Stimulated activated CD8-positive, alpha-beta memory T cell treated with anti-CD3 and anti-CD28 coated beads, Interleukin-15, amount 100 ng/mL, for 1 hour (primary cell): ENCODE results near the gene MICAL3.
"Not testable (repeated sequence)": the region's sequence is repeated elsewhere in the genome, so short reads cannot be mapped to it uniquely, and the experiment has no call there.

Source experiments
- DNase-seq: peaks from one replicate; pipeline ENCODE4 v3.0.0-alpha.2; 2020; ENCODE audit warnings: low read depth

MICAL3 gene

DNA sequence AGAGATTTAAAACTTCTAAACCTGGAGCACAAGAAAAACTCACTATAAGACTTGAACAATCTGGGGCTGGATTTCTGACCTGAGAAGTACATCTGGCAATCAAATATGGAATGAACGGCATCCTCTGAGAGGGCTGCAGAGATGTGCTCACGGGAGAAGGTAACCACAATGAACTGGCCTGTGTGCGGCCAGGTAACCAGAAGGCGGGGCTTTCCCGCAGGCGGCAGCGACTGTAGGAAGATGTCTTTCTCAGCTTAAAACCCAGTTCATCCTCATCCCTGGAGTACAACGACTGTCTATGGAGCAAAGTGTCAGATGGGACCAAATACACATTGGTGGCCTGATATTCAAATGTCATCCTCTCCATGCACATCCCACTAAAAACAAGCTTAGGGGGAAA lies 24.5 kb downstream of the MICAL3 start:
- DNase-seq = no peak

DNA sequence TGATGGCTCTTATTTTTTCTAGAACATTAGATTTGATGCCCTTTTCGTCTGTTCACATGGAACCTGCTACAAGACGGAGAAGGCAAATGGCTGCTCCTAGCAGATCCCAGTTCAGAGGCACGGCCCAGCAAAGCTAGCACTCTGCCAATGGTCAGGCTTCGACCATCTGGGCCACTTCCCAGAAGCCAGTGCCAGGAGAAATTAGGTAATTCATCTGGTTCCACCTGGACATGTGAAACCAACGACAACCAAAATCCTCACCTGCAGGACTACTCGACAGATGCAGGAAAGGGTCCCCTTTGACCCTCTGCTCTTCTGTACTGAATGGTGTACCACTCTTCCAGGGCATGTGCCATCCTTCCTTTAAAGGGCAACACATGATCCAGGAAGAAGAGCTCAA lies 25.4 kb downstream of the MICAL3 start:
- no peak for DNase-seq

DNA sequence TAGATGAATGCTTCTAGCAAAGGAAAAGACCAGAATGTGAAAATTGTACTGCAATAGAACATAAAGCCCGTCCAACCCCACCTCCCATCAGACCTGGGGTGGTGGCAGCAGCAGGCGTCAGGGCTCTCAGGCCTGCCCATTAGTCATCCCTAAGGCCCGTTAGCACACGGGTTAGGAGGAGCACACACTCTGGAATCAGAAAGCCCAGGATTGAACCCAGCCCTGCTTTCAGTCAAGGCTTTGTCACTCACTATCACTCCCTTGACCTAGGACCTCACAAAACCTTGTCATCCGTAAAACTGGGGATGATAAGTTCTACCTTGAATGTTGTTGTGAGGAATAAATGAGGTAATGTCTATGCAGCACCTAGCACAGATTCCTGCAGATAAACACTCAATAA lies 26.9 kb downstream of the MICAL3 start:
- DNase-seq = no peak

DNA sequence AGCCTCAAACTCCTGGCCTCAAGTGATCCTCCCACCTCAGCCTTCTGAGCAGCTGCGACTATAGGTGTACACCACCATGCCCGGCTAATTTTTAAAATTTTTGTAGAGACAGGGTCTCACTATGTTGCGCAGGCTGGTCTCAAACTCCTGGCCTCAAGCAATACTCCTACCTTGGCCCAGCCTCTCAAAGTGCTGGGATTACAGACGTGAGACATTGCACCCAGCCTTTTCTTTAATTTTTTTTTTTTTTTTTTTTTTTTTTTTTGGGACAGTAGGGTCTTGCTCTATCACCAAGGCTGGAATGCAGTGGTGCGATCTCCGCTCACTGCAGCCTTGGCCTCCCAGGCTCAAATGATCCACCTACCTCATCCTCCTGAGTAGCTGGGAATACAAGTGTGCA lies 29.1 kb downstream of the MICAL3 start:
- DNase-seq = not testable (repeated sequence)

DNA sequence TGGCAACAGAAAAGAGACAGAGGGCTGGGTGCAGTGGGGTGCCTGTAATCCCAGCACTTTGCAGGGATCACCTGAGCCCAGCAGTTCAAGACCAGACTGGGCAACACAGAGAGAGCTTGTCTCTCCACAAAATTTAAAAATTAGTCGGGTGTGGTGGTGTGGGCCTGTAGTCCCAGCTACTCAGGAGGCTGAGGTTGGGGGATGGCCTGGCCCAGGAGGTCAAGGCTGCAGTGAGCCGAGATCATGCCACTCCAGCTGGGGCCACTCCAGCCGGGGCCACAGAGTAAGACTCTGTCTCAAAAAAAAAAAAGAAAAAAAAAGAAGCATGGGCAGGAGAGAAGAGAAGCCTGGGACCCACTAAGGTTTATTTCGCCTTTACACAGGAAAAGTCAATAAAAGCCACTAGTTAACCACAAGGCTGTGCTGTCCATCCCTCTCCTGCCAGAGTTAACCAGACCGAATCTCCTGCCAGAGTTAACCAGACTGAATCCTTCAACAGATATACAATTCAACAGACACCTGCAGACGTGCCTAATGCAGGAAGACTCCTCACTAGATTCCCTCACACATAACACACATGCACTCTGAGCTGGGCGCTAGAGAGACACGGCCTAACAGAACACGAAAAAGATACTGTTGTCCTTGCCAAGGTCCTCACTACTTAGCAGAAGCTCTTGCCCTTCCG lies 29.8 kb downstream of the MICAL3 start:
- no peak for DNase-seq

DNA sequence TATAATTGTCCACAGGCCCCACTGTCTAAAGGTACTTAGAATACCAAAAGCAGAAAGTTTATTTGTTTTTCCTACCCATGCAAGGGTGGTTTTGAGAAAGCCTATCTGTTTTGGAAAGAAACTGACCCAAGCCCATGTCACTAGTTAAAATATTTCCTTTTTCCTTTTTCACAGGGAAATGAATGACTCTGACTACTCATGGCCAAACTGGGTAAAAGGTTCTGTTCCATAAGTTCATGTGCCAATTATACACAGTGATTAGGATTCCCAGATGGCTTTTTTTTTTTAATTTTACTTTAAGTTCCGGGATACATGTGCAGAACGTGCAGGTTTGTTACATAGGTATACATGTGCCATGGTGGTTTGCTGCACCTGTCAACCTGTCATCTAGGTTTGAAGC lies 31.4 kb downstream of the MICAL3 start:
- DNase-seq = not testable (repeated sequence)

DNA sequence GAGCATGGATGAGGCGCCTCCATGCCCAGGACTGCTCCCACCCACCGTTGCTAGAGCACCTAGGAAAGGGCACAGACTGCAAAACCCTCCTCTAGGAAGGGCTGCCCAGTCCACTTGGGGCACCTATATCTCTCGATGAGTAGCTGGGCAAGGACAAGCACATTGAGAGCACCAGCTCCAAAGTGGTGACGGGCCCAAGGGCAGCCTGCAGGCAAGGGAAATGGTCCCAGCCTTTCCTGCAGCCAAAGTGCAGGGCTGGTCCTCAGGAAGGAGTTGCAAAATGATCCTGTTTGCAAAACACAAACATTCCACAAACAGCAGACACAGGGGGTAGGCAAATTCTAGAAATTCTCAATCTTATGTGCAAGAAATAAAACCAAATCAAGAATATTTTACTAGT lies 32.4 kb downstream of the MICAL3 start:
- not testable (repeated sequence) for DNase-seq

DNA sequence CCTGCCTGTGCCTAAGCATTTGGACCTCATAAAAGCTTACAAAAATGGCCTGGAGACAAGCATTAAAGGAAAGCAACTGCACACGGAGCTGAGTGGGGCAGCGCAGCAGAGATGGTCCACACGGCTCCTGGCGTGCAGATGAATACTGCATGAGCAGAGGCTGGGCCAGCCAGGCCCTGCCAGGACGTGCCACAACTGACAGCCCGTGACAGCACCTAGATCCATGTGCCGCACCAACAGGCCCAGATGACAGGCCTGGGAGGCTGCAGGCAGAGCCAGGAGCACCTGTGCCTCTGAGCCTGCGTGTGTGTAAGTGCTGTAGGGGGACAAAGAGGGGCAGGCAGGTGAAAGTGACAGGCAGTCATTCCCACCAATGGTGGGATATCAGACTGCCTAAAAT lies 33.4 kb downstream of the MICAL3 start:
- DNase-seq = no peak

DNA sequence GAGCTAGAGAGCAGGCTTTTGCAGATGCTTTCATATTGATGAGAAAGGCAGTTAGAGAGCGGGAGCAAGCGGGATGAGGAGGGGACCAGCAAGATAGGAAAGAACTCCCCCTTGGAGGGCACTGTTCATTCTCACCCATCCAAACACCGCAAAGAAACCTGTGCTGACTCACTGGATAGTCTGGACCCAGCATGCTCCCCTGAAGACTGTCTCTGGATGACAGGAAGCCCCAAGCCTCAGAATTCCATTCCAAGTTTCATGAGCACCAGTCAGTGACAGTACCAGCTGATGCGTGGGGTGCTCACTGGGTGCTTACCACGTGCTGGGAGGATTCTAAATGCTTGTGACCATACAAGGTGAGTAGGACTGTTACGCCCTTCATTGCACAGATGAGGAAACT lies 34.2 kb downstream of the MICAL3 start:
- DNase-seq = no peak

DNA sequence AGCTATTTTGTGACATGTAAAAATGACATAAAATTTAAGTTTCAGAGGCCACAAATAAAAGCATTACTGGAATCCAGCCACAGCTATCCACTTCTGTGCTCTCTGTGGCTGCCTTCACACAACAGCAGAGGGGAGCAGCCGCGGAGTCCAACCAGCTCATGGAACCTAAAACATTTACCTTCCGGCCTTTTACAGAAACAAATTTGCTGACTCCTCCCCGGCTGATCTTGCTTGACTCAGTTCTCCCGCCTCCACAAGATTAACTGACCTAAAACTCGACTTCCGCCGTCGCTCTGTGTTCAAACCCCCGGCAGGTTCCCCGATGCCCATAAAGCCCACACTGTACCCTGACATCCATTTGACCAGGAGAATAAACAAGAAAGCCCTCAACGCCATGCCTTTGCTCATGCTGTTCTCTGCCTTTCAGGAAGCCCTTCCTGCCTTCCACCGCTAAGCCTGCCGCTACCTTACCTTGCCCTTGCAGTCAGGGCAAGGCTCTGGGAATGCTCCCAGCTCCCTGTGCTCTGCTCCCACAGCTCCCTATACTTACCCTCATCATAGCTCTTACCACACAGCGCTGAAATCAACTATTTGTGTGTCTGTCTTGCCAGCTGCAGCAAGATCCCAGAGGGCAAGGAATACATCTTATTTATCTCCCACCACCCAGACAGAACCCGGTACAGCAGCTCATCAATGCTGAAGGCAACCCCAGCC lies 35.4 kb downstream of the MICAL3 start:
- DNase-seq = no peak

DNA sequence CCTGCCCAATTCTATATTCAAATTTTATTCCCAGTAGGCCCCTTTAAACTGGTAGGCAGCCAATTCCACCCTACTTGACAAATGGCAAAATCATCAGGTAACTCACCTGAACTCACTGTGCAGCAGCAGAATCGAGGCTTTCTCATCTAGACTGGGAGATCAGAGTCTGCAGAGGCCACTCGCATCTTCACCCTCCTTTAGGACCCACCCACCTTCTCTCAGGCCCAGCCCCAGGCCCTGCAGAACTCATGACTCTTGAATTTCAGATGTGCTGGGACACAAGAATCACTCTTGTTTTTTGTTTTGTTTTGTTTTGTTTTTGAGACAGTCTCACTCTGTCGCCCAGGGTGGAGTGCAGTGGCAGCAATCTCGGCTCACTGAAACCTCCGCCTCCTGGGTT lies 38.8 kb downstream of the MICAL3 start:
- DNase-seq = no peak

DNA sequence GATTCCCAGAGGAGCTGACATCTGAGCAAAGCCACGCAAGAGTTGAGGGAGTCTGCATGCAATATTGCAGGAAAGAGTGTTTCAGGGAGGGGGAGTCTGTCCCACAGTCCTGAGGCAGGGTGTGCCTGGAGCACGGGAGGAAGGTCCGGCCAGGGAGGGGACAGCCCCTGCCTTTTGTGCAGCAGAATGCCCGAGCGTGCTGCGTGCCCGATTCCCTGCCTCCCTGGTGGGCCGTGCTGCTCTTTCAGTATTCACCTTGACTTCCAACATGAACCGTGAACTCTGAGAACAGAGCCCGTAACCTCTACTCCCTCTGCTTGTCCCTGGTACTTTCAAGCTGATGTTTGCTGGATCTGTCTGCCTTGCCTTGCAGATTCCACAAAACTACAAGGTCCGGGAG lies 39.3 kb downstream of the MICAL3 start:
- not testable (repeated sequence) for DNase-seq

DNA sequence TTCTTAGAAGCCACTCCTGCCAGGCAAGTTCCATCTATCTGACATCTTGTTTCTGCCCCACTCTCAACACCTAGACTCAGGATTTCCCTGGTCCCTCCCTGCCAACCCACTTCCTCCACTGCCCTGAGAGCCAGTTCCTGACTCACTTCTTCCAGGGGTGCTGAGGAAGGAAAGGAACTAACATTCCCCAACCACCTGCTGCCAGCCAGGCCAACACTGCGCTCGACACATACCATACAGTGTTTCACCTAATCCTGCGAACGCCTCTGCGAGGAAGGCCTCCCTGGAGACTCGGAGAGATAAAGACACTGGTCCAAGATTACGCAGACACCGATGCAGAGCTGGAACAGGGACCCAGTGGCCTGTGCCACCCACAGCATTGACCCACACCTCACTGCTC lies 40.2 kb downstream of the MICAL3 start:
- no peak for DNase-seq

DNA sequence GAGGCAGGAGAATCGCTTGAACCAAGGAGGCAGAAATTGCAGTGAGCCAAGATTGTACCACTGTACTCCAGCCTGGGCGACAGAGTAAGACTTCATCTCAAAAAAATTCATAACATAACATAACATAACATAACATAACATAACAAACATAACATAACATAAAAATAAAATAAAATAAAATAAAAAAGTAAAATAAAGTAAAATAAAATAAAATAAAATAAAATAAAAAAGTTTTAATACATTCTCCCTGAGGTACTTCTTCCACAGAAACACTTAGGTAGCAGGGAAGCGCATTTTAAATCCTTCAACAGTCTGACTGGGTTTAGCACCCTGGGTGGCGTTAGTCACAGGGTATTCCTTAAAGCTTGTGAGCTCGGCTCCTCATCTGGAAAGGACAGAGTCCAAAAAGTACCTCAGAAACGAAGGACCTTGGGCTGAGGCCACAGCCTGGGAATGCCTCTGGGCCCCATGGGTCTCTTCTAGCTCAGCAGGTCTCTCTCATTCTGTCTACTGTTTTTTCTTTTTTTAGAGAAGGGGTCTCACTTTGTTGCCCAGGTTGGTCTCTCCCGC lies 41.7 kb downstream of the MICAL3 start:
- DNase-seq = no peak

DNA sequence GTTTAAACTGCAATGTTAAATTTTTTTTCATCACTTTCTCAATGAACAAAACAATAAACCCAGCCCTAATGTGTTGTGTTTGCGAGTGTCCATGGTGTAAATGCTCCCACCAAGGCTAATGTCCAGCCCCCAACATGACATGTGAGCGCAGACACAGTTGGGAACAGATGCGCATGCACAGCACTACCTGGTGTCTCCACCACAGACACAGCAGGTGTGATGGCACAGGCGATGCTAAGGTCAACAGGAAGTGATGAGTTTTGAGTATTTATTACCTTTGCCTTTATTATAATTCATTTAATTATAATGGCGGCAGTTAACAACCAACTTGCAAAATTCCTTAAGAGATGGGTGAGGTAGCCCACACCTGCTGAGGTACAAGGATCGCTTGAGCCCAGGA lies 42.9 kb downstream of the MICAL3 start:
- DNase-seq = no peak

DNA sequence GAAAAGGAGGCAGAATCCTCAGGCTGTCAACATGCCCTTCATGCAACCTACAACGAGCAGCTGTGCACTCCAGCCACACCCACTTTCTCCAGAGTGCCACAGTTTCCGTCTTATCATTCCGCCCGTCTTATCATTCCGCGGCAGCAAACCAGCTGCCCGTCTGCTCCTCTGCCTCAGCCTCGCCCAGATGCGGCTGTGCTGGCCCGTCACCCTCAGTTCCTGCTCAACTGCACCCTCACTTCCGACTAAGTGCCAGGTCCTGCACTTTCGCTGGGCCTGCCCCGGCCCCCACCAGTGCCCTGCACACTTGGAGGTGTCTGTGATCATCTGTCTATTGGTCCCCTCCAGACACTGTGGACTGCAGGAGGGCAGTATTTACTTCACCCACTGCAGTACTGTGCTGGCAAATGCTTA lies 43.7 kb downstream of the MICAL3 start:
- no peak for DNase-seq

DNA sequence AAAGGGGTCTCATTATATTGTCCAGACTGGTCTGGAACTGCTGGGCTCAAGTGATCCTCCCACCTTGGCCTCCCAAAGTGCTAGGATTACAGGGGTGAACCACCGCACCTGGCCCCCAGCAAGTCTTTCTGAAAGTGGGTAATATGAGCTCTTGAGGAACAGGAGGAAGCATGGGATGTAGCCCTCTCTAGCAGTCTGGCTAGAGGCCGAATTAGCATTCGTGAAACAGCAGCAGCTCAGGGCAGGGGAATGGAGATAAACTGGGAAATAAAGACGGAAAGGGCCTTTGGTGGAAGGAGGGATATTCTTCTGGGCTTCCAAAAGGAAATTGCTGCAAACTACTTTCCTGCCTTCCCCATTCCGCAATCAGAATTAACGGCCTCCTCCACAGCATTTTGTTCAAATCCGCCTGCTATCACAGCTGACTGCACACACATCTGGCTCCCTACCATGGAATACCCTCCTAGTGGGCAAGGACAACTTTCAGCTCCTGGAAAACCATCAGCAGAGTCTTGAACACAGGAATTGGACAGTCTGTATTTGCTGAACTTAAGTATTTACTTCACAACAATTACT lies 44.3 kb downstream of the MICAL3 start:
- DNase-seq = no peak

DNA sequence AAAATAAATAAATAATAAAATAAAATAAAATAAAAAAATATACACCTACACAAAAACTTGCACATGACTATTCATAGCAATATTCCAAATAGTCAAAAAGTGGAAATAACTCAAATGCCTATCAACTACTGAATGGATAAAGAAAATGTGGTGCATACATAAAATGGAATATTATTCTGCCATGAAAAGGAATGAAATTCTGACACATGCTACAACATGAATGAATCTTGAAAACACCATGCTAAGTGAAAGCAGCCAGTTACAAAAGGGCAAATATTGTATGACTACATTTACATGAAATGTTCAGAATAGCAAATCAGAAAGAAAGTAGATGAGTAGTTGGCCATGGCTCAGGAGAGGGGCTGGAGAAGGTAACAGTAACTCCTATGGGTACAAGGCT lies 46.3 kb downstream of the MICAL3 start:
- no peak for DNase-seq

DNA sequence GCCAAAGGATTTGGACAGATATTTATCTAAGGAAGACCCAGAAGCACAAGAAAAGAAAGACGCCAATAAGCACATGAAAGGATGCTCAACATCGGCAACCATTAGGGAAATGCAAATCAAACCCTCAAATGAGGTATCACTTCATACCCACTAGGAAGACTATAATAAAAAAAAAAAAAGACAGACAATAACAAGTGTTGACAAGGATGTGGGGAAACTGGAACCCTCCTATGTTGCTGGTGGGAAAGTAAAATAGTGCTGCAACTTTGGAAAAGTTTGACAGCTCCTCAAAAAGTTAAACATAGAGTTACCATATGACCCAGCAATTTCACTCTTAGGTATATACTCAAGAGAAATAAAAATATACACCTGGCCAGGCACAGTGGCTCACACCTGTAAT lies 47.0 kb downstream of the MICAL3 start:
- no peak for DNase-seq

DNA sequence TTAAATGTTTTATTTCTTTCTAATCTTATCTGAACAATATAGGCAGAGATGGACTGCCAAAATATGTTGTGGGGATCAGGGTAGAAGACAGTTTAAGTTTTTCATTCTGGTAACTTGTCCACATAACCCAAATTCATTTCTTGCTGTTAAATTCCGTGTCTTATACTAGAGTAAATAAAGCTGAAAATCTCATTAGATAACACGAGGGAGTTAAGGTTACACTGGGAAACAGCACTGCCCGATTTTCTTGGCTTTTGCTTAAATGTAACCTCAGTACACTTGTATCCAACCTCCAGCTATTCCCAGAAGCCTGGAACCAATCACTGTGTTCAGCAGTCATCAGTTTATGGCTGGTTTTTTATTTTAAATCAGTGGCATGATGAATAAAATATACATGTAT lies 48.2 kb downstream of the MICAL3 start:
- no peak for DNase-seq

DNA sequence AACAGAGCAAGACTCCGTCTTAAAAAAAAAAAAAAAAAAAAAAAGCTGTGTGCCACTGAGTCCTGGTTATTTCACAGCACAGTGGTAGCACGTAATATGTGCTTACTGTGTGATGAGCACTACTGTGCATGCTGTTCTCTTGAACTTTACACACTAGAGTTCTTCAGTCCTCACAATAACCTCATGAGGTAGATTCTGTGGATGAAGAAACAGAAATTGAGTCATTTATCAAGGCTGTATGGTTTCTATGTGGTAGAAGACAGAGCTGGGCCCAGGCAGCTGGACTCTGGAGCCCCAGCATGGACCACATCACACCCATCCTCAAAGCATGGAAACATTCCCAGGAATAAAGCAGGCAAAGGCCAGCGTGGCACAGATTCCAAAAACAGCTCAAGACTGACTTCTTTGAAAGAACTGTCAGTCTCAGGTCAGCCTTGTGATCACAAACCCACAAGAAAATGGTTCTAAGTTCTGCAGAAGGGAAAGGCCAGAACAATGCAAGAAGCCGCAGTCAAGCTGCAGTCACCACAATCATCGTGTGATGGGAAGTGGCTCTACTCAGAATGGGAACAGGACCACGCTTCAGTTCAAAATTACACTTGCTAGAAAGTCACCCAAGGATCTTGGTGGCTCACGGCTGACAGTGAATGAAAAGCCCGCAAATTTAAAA lies 49.5 kb downstream of the MICAL3 start:
- DNase-seq = no peak

DNA sequence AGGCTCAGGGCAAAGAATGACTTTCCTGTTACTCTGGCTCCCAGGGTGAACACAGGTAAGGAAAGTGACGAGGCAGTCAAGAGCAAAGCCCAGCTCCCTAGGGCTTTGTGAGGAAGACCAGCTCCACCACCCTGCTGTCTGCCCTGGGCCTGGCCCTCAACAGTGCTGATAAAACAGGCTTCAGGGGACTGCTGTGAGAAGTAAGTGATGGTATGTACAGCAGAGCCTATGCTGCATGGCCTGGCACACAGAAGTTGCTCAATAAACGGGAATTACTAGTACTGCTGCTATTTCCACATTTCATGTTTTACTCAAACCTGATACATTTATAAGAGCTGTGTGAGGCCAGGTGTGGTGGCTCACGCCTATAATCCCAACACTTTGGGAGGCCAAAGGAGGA lies 50.3 kb downstream of the MICAL3 start:
- no peak for DNase-seq

DNA sequence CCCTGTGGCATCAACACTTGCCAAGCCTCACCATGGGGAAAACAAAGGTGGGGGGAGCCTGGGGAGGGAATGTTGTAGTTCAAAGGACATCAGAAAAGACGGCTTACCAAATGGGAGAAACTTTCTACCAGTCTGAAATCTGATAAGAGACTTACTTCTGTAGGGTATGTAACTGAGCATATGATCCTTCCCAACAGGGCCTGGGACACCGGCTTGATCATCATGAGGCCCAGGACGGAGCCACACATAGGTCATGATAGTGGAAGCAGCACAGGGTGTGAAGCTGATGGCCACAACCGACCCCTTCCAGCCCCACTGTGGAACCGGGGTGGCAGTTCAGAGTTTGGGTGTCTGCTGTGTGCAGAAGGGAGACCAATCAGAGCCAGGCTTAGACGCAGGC lies 51.1 kb downstream of the MICAL3 start:
- DNase-seq = no peak
